Esophagus muscularis mucosa (tissue), 4 donors: ENCODE data around the gene NUDT3. TPM values are rescaled to one million over a fixed set of nuclear protein-coding genes. Genes with fewer than 3 reads are reported as not detected.

Source experiments
- DNase-seq: peaks from one replicate; pipeline ENCODE4 v3.0.0-alpha.2; 2017; ENCODE audit errors: extremely low spot score
- H3K27ac ChIP-seq, 4 donors: fragments of 200-600 bp; sonication (generic); replicated peaks in 1 of 4; 1 replicate in 3 of 4; 2 replicates in 1 of 4; pipeline ENCODE4 v1.5.1; 2016 to 2019; ENCODE audit warnings: mild to moderate bottlenecking in 1 of 4
- H3K27me3 ChIP-seq, 4 donors: fragments of 200-600 bp; sonication (generic); one replicate each; pipeline versions ENCODE4 v1.5.1 to v1.6.0; 2016 to 2019
- H3K36me3 ChIP-seq, 4 donors: fragments of 200-600 bp; sonication (generic); one replicate each; pipeline ENCODE4 v1.5.1; 2016 to 2019
- H3K4me1 ChIP-seq, 4 donors: fragments of 200-600 bp; sonication (generic); one replicate each; pipeline ENCODE4 v1.5.1; 2016 to 2019
- H3K4me3 ChIP-seq, 4 donors: fragments of 200-600 bp; sonication (generic); 1 replicate in 2 of 4; 2 replicates in 2 of 4; pipeline ENCODE4 v1.5.1; 2016 to 2019; ENCODE audit warnings: mild to moderate bottlenecking in 4 of 4, moderate library complexity in 1 of 4
- H3K9me3 ChIP-seq, 4 donors: fragments of 200-600 bp; sonication (generic); 1 replicate in 3 of 4; 2 replicates in 1 of 4; pipeline ENCODE4 v1.5.1; 2016 to 2019
- CTCF ChIP-seq, 3 experiments: fragments of 200-600 bp in 2 of 3; fragments of 450-650 bp in 1 of 3; sonication (generic) in 2 of 3; IDR thresholded peaks; one replicate each; pipeline ENCODE4 v1.5.1; 2017 to 2019; ENCODE audit warnings: antibody characterized with exemption in 3 of 3, mild to moderate bottlenecking in 2 of 3, moderate library complexity in 1 of 3
- EP300 ChIP-seq: sonication (generic); formaldehyde crosslinking; IDR thresholded peaks from one replicate; pipeline ENCODE4 v1.6.1; 2017; ENCODE audit warnings: antibody characterized with exemption
- POLR2A ChIP-seq: fragments of 450-650 bp; IDR thresholded peaks from one replicate; pipeline ENCODE4 v1.6.1; 2017; ENCODE audit warnings: antibody characterized with exemption, moderate library complexity, mild to moderate bottlenecking, low read depth
- POLR2AphosphoS5 ChIP-seq, 2 donors: sonication (generic); formaldehyde crosslinking; IDR thresholded peaks; one replicate each; pipeline ENCODE4 v1.6.1; 2017; ENCODE audit warnings: antibody characterized with exemption in 2 of 2
- WGBS: methylation state at CpG from one replicate; pipeline ENCODE4 v1.1.5; 2018; 5-methylcytosine and 5-hydroxymethylcytosine counted together
- intact Hi-C: fragments of 100-400 bp; cut with DNase I; formaldehyde crosslinking; loops from one replicate; pipeline ENCODE4 v1.15.1; 2023
- total RNA-seq, 4 donors: library from RNA; depleted of rRNA; stranded (reverse); fragments of >200 nt; gene quantifications; one replicate each; pipeline versions ENCODE4 v1.1.0 to v1.2.1, GENCODE V29; 2016

Gene NUDT3
- total RNA-seq, 4 donors from 2014 or later = 37.1 to 57.2 (median 47.4) TPM

DNA sequence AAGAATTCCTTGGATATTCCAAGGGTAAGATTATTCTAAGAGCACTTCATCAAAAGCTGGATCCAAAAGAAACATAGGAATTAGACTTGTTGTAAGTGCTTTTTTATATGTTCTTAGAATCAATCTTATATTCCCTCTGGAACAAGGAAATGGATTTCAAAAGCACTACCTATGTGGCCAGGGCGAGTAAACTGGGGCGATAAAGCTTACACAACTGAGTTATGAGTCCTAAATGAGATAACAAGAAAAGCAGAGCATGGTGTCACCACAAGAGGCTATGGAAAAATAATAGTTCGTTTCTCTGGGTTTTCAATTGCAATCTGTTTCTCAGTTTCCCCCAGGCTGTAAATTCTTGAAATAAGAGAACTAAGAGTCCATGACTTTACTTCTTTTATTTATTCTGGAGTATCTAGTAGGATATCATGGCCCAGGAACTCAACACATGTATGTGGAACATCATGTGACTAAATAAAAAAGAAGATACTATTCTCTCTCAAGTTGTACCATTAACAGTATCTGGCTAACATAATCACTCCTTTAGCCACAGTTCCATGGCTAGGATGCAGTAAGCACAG, 51.5 kb downstream of the NUDT3 start:
- no peaks in the 10 kb centered on the region for H3K9me3 ChIP-seq
- 87% methylated on average over 3 of the region's 3 CpGs for WGBS
- H3K36me3 ChIP-seq = no peaks in the 10 kb centered on the region
- intact Hi-C loops = no loop called here
- H3K27ac ChIP-seq = peak overlapping the region in 3 of 4 donors; percentile 8 to 51 (median 12)
- no peak for TF ChIP-seq EP300
- no peak for TF ChIP-seq POLR2AphosphoS5 (IDR thresholded peaks at IDR 0.05)
- no peak for TF ChIP-seq CTCF (IDR thresholded peaks at IDR 0.05)
- TF ChIP-seq POLR2A = no peak
- H3K4me3 ChIP-seq = no peak overlapping the region
- DNase-seq = no peak
- H3K27me3 ChIP-seq = no peaks in the 10 kb centered on the region
- peaks cover 50 to 60% (median 55%) of the 10 kb centered on the region in 4 donors for H3K4me1 ChIP-seq

DNA sequence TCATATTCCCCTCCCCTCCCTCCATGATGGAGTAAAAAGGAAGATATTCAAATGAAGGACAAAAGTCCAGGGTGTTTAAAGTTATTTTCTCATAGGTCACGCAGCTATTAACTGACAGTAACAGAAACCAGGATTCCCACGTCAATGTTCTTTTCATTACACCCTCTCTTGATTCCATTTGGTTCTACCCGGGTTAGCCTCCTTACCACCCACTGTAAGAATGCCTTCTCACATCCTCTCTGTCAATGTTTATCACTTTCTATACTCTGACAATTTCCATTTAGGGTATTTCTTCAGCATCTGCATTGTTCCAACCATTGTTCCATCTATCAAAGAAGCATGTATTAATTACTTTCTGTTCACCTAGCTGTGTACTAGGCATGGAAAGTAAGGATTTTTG, 52.1 kb downstream of the NUDT3 start:
- Histone ChIP-seq H3K4me1 (peaks cover 50 to 60% (median 55%) of the 10 kb centered on the region in 4 donors), H3K9me3 (no peaks in the 10 kb centered on the region), H3K36me3 (no peaks in the 10 kb centered on the region), H3K27me3 (no peaks in the 10 kb centered on the region), H3K4me3 (no peak overlapping the region), H3K27ac (peak overlapping the region in 1 of 4 donors; percentile 51)
- intact Hi-C loops = no loop called here
- no peak for DNase-seq
- WGBS = 71% methylated on average over 3 of the region's 3 CpGs
- TF ChIP-seq CTCF (IDR thresholded peaks at IDR 0.05) = no peak
- TF ChIP-seq EP300 = no peak
- TF ChIP-seq POLR2AphosphoS5 (IDR thresholded peaks at IDR 0.05) = no peak
- no peak for TF ChIP-seq POLR2A

- DNase-seq = no peak
- no peaks in the 10 kb centered on the region for H3K36me3 ChIP-seq
- peaks cover 50 to 60% (median 55%) of the 10 kb centered on the region in 4 donors for H3K4me1 ChIP-seq
- intact Hi-C loops = no loop called here
- H3K4me3 ChIP-seq = no peak overlapping the region
- 82% methylated on average over 3 of the region's 3 CpGs for WGBS
- no peak overlapping the region for H3K27ac ChIP-seq
- no peaks in the 10 kb centered on the region for H3K9me3 ChIP-seq
- no peaks in the 10 kb centered on the region for H3K27me3 ChIP-seq
- no peak for TF ChIP-seq CTCF (IDR thresholded peaks at IDR 0.05)
- no peak for TF ChIP-seq EP300
- no peak for TF ChIP-seq POLR2AphosphoS5 (IDR thresholded peaks at IDR 0.05)
- no peak for TF ChIP-seq POLR2A
Observed at GRCh38 chr6:34339971-34340370, 52.5 kb downstream of the NUDT3 start.

DNA sequence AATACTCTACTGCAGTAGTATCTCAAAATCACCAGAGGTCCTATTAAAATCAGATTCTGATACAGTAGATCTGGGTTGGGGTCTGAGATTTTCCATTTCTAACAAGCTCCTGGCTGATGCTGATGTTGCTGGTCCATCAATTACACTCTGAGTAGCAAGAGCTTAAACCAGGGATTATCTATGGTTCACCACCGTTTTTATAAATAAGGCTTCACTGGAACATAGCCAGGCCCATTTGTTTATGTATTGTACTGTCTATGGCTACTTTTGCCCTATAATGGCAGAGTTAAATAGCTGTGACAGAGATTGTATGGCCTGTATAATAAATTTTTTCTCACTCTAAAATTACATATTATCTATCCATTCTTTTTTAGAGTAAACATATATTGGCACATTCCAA, 53.0 kb downstream of the NUDT3 start:
- WGBS = 15% methylated on average over 1 of the region's 1 CpG
- Histone ChIP-seq H3K4me3 (no peak overlapping the region), H3K27me3 (no peaks in the 10 kb centered on the region), H3K27ac (no peak overlapping the region), H3K9me3 (no peaks in the 10 kb centered on the region), H3K36me3 (no peaks in the 10 kb centered on the region), H3K4me1 (peaks cover 53 to 57% (median 54%) of the 10 kb centered on the region in 4 donors)
- no peak for TF ChIP-seq CTCF (IDR thresholded peaks at IDR 0.05)
- no peak for TF ChIP-seq EP300
- TF ChIP-seq POLR2A = no peak
- TF ChIP-seq POLR2AphosphoS5 (IDR thresholded peaks at IDR 0.05) = no peak
- DNase-seq = no peak
- intact Hi-C loops = no loop called here

DNA sequence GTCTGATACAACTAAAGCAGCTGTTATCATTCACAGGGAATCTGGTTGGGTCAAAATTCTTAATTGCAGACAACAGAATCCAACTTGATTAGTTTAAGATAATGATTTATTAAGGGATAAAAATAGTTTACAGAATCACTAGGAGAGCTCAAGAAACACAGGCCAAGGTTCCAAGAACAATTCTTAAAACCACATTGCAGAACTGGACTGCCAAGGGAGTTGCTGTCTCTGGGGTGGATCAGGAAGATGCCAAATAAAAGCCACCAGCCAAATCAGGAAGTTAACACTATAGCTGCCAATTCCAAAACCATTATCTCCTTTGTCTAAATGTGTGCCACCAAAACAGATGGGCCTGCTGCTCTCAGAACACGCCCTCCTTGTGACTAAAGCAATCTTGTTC, 53.7 kb downstream of the NUDT3 start:
- WGBS = 92% methylated on average over 1 of the region's 1 CpG
- no peak for TF ChIP-seq POLR2A
- H3K4me1 ChIP-seq = peaks cover 51 to 57% (median 54%) of the 10 kb centered on the region in 4 donors
- DNase-seq = no peak
- H3K36me3 ChIP-seq = peaks cover 0 to 3% (median 0%) of the 10 kb centered on the region in 4 donors
- H3K27me3 ChIP-seq = no peaks in the 10 kb centered on the region
- H3K27ac ChIP-seq = no peak overlapping the region
- H3K9me3 ChIP-seq = no peaks in the 10 kb centered on the region
- no peak overlapping the region for H3K4me3 ChIP-seq
- intact Hi-C loops = no loop called here
